ENCODE measurements around the gene PROC. TPM values are rescaled to one million over a fixed set of nuclear protein-coding genes. Genes with fewer than 3 reads are reported as not detected.
A peak's percentile ranks its signal among the peaks of the same experiment; 100 is the strongest.

PROC gene
- total RNA-seq, 4 donors from 2014 or later, result not detected

DNA sequence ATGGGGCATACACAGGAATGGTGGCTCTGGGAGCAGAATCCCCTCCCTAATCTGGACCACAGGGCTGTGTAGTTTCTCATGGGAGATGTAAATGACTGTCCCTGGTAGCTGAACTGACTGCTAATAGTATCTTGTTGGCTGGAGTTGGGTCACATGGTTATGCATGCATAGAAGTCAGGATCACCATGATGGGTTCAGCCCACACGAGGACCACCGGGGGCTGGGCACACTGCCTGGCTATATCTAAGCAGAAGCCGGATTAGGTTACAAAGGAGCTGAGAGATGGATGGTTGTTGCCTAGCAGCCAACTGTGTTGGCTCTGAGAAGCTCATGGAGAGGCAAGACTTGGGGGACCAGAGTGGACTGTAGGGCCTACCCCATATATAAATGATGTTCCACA is 23.7 kb upstream of the PROC start:
- Histone ChIP-seq H3K9me3 (no peaks in the 10 kb centered on the region), H3K4me1 (peaks cover 8 to 13% (median 10%) of the 10 kb centered on the region in 4 donors), H3K27me3 (no peaks in the 10 kb centered on the region), H3K4me3 (no peak overlapping the region), H3K27ac (replicated peaks in 1 of 4) (no peak overlapping the region), H3K36me3 (no peaks in the 10 kb centered on the region)
- DNase-seq (ENCODE audit: extremely low spot score), result no peak
- 78% methylated on average over 3 of the region's 3 CpGs for whole genome bisulfite sequencing
- intact Hi-C loops (cut with DNase I), result no loop called here
- TF ChIP-seq POLR2A (IDR thresholded peaks at IDR 0.05; ENCODE audit: low read depth), result no peak
- TF ChIP-seq POLR2AphosphoS5 (IDR thresholded peaks at IDR 0.05), result no peak
- TF ChIP-seq EP300 (IDR thresholded peaks at IDR 0.05), result no peak
- TF ChIP-seq, protein P1, sequence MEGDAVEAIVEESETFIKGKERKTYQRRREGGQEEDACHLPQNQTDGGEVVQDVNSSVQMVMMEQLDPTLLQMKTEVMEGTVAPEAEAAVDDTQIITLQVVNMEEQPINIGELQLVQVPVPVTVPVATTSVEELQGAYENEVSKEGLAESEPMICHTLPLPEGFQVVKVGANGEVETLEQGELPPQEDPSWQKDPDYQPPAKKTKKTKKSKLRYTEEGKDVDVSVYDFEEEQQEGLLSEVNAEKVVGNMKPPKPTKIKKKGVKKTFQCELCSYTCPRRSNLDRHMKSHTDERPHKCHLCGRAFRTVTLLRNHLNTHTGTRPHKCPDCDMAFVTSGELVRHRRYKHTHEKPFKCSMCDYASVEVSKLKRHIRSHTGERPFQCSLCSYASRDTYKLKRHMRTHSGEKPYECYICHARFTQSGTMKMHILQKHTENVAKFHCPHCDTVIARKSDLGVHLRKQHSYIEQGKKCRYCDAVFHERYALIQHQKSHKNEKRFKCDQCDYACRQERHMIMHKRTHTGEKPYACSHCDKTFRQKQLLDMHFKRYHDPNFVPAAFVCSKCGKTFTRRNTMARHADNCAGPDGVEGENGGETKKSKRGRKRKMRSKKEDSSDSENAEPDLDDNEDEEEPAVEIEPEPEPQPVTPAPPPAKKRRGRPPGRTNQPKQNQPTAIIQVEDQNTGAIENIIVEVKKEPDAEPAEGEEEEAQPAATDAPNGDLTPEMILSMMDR (IDR thresholded peaks at IDR 0.05), result no peak

- 89% methylated on average over 9 of the region's 9 CpGs for WGBS
- Histone ChIP-seq H3K36me3 (no peaks in the 10 kb centered on the region), H3K4me1 (peaks cover 8 to 26% (median 22%) of the 10 kb centered on the region in 4 donors), H3K27me3 (no peaks in the 10 kb centered on the region), H3K27ac (replicated peaks in 1 of 4) (no peak overlapping the region), H3K9me3 (no peaks in the 10 kb centered on the region), H3K4me3 (no peak overlapping the region)
- TF ChIP-seq POLR2AphosphoS5 (IDR thresholded peaks at IDR 0.05), result no peak
- TF ChIP-seq EP300 (IDR thresholded peaks at IDR 0.05), result no peak
- TF ChIP-seq POLR2A (IDR thresholded peaks at IDR 0.05; ENCODE audit: low read depth), result no peak
- TF ChIP-seq, protein P1 (IDR thresholded peaks at IDR 0.05), result no peak
- intact Hi-C loops (cut with DNase I), result no loop called here
- no peak for DNase-seq (ENCODE audit: extremely low spot score)
Measured at GRCh38 chr2:127397568-127398238, 20.5 kb upstream of the PROC start.

DNA sequence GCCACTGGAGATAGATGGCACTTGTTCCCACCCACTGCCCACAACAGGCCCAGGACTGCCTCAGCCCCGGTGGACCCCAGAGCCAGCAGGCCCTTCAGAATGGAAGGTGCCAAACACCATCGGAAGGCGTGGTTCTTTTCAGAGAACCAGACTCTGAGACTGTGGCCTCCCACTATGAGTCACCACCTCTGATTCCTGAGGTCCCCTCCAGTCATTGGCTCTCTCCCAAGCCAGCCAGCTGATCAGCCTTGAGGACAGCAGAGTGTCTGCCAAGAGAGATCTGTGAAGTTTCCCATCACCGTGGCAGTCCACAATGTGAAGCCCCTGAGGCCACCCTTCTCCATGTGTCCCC is 20.0 kb upstream of the PROC start:
- 23% methylated on average over 4 of the region's 4 CpGs for WGBS
- DNase-seq (ENCODE audit: extremely low spot score), result no peak
- no peak for TF ChIP-seq EP300 (IDR thresholded peaks at IDR 0.05)
- no peak for TF ChIP-seq POLR2A (IDR thresholded peaks at IDR 0.05; ENCODE audit: low read depth)
- TF ChIP-seq, protein P1 (IDR thresholded peaks at IDR 0.05), result no peak
- TF ChIP-seq POLR2AphosphoS5 (IDR thresholded peaks at IDR 0.05), result peak; percentile 14 to 55
- Histone ChIP-seq H3K9me3 (no peaks in the 10 kb centered on the region), H3K4me3 (no peak overlapping the region), H3K4me1 (peaks cover 8 to 26% (median 22%) of the 10 kb centered on the region in 4 donors), H3K27ac (replicated peaks in 1 of 4) (no peak overlapping the region), H3K27me3 (no peaks in the 10 kb centered on the region), H3K36me3 (no peaks in the 10 kb centered on the region)
- intact Hi-C loops (cut with DNase I), result no loop called here

DNA sequence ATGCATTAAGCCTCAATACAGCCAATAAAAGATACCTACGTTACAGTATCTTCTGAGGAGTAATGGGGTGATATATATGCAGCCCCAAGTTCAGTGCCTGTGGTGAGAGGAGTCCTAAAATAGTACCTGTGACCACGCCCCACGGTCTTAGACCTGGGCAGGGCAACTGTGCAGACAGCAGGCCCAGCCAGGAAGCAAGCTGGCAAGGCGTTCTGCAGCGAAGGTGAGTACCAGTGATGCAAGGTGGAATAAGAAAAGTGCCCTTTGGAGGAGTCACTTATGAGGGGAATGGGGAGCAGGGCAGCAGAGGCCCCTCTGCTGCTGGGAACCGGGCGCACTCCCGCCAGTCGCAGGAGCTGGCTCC is 17.7 kb upstream of the PROC start:
- intact Hi-C loops (cut with DNase I), result no loop called here
- TF ChIP-seq POLR2AphosphoS5 (IDR thresholded peaks at IDR 0.05) (no peak), POLR2A (IDR thresholded peaks at IDR 0.05; ENCODE audit: low read depth) (no peak), EP300 (IDR thresholded peaks at IDR 0.05) (no peak)
- H3K4me1 ChIP-seq, result peaks cover 8 to 26% (median 22%) of the 10 kb centered on the region in 4 donors
- WGBS, result 85% methylated on average over 5 of the region's 9 CpGs
- no peak for DNase-seq (ENCODE audit: extremely low spot score)
- no peaks in the 10 kb centered on the region for H3K9me3 ChIP-seq
- peak overlapping the region; percentile 25 to 30 (median 29) for H3K4me3 ChIP-seq
- H3K27me3 ChIP-seq, result no peaks in the 10 kb centered on the region
- peak overlapping the region in 1 of 4 donors; percentile 43 for H3K27ac ChIP-seq (replicated peaks in 1 of 4)
- H3K36me3 ChIP-seq, result no peaks in the 10 kb centered on the region

- Histone ChIP-seq H3K9me3 (no peaks in the 10 kb centered on the region), H3K4me1 (peaks cover 11 to 26% (median 22%) of the 10 kb centered on the region in 4 donors), H3K4me3 (peak overlapping the region; percentile 25 to 30 (median 29)), H3K27me3 (no peaks in the 10 kb centered on the region), H3K27ac (replicated peaks in 1 of 4) (peak overlapping the region in 1 of 4 donors; percentile 43), H3K36me3 (no peaks in the 10 kb centered on the region)
- intact Hi-C loops (cut with DNase I), result no loop called here
- peak; percentile 84 for DNase-seq (ENCODE audit: extremely low spot score)
- 34% methylated on average over 15 of the region's 39 CpGs for WGBS
- TF ChIP-seq EP300 (IDR thresholded peaks at IDR 0.05) (no peak), POLR2A (IDR thresholded peaks at IDR 0.05; ENCODE audit: low read depth) (no peak), POLR2AphosphoS5 (IDR thresholded peaks at IDR 0.05) (no peak)
- TF ChIP-seq, protein P1 (IDR thresholded peaks at IDR 0.05), result no peak
Measured at GRCh38 chr2:127400897-127401756, 17.1 kb upstream of the PROC start.

Data from esophagus muscularis mucosa (tissue), 4 donors.